HepG2 (cell line): ENCODE results near the gene MST1R. TPM values are rescaled to one million over a fixed set of nuclear protein-coding genes. Genes with fewer than 3 reads are reported as not detected.

Experiments
- AFF4 ChIP-seq: sonication (generic); formaldehyde crosslinking; IDR thresholded peaks from 2 replicates; pipeline ENCODE4 v1.4.0; 2020; ENCODE audit warnings: missing genetic modification reagents
- AHR ChIP-seq: IDR thresholded peaks from 2 replicates; pipeline ENCODE4 v1.6.1; 2018; ENCODE audit warnings: missing genetic modification reagents, missing compliant biosample characterization
- E2F5 ChIP-seq: sonication (generic); formaldehyde crosslinking; conservative IDR thresholded peaks from 2 replicates; pipeline ENCODE4 v1.4.0; 2020; ENCODE audit warnings: missing genetic modification reagents
- HIC2 ChIP-seq: sonication (generic); formaldehyde crosslinking; IDR thresholded peaks from 2 replicates; pipeline ENCODE4 v1.9.0; 2022; ENCODE audit warnings: low read depth, missing genetic modification reagents
- HMGXB3 ChIP-seq: sonication (generic); formaldehyde crosslinking; IDR thresholded peaks from 2 replicates; pipeline ENCODE4 v1.4.0; 2020; ENCODE audit warnings: missing genetic modification reagents, borderline replicate concordance
- MLX ChIP-seq: IDR thresholded peaks from 2 replicates; pipeline ENCODE4 v1.6.1; 2016
- MTF1 ChIP-seq: sonication (generic); formaldehyde crosslinking; IDR thresholded peaks from 2 replicates; pipeline ENCODE4 v1.5.0; 2020; ENCODE audit warnings: missing genetic modification reagents
- MXI1 ChIP-seq: IDR thresholded peaks from 3 replicates; pipeline ENCODE4 v1.6.1; 2012; ENCODE audit warnings: low read depth, low read length, inconsistent platforms, borderline replicate concordance
- PLRG1 ChIP-seq: fragments of 450-650 bp; conservative IDR thresholded peaks from 2 replicates; pipeline ENCODE4 v1.6.1; 2016
- RBM39 ChIP-seq: fragments of 200-400 bp; formaldehyde crosslinking; IDR thresholded peaks from one replicate; pipeline ENCODE4 v1.6.1; 2018; ENCODE audit warnings: antibody characterized with exemption, mild to moderate bottlenecking, low read depth, low read length; ENCODE audit not compliant: poor library complexity, severe bottlenecking
- STAG1 ChIP-seq: sonication (generic); formaldehyde crosslinking; IDR thresholded peaks from 2 replicates; pipeline ENCODE4 v1.4.0; 2020; ENCODE audit warnings: missing genetic modification reagents
- TCF7 ChIP-seq: sonication (generic); IDR thresholded peaks from 2 replicates; pipeline ENCODE4 v1.6.1; 2016; ENCODE audit warnings: antibody characterized with exemption, low read depth
- ZNF264 ChIP-seq: sonication (generic); formaldehyde crosslinking; IDR thresholded peaks from 2 replicates; pipeline ENCODE4 v1.4.0; 2020; ENCODE audit warnings: missing genetic modification reagents
- ZNF280B ChIP-seq: sonication (generic); formaldehyde crosslinking; IDR thresholded peaks from 2 replicates; pipeline ENCODE4 v1.5.0; 2020; ENCODE audit warnings: missing genetic modification reagents, mild to moderate bottlenecking, borderline replicate concordance
- ZNF567 ChIP-seq: sonication (generic); formaldehyde crosslinking; IDR thresholded peaks from 2 replicates; pipeline ENCODE4 v1.8.1; 2023; ENCODE audit warnings: mild to moderate bottlenecking, missing genetic modification reagents, borderline replicate concordance
- polyA plus RNA-seq, 8 experiments: library from polyadenylated mRNA; depleted of rRNA in 3 of 8; stranded (reverse) in 7 of 8; unstranded in 1 of 8; fragments of >200 nt; fragmentation: Illumina TruSeq in 4 of 8; extraction: Trizol in 4 of 8; gene quantifications; 2 replicates each; pipeline versions ENCODE4 v1.2.1 to v1.2.3, GENCODE V29; 2011 to 2016; ENCODE audit warnings: low read depth in 4 of 8, missing spikeins in 1 of 8, mixed read lengths in 1 of 8; ENCODE audit not compliant: insufficient read depth in 1 of 8
- total RNA-seq, 5 experiments: library from RNA; depleted of rRNA; stranded (reverse); fragments of >200 nt; fragmentation: Illumina TruSeq; extraction: Trizol; gene quantifications; 2 replicates each; pipeline ENCODE4 v1.2.3, GENCODE V29; 2016; ENCODE audit warnings: low read depth in 1 of 5

The MST1R gene
- total and polyA plus RNA-seq, 2 of the 13 experiments (the other 11 are each of a cell fraction or from before 2014, with no cell fraction given), result 0.11 to 0.77 TPM

- TF ChIP-seq HMGXB3 (CRISPR knock-in tag) (no peak; the same call in 1 of the 2 replicates), AHR (CRISPR knock-in tag) (no peak), STAG1 (peak; percentile 9; the same call in 1 of the 2 replicates), MLX (no peak), MTF1 (CRISPR knock-in tag) (no peak), E2F5 (CRISPR knock-in tag) (no peak), ZNF264 (CRISPR knock-in tag) (peak; percentile 72), ZNF280B (CRISPR knock-in tag) (peak; percentile 86; the same call in 1 of the 2 replicates), RBM39 (no peak), PLRG1 (no peak), HIC2 (peak; percentile 48; the same call in 1 of the 2 replicates), AFF4 (CRISPR knock-in tag) (no peak), MXI1 (peak; percentile 96; the same call in 2 of the 3 replicates), ZNF567 (CRISPR knock-in tag) (no peak), TCF7 (no peak)
These were observed 25.9 kb upstream of the MST1R start, which contains the start of gene MON1A (continued) for GRCh38 chr3:49929291-49930167.
